Smooth muscle cell (in vitro differentiated cells): ENCODE measurements around the gene AFF4. TPM values are rescaled to one million over a fixed set of nuclear protein-coding genes. Genes with fewer than 3 reads are reported as not detected.

Experiments used
- DNase-seq: peaks from one replicate; lab custom pipeline; 2025; ENCODE audit not compliant: unreplicated experiment; lab: John Stamatoyannopoulos, UW
- H2AFZ ChIP-seq: fragments of 200-600 bp; sonication (generic); 2 replicates; pipeline ENCODE4 v1.6.0; 2016; ENCODE audit warnings: antibody characterized with exemption, low read depth, mild to moderate bottlenecking
- H3F3A ChIP-seq: fragments of 200-600 bp; sonication (generic); 2 replicates; pipeline ENCODE4 v1.6.0; 2017; ENCODE audit warnings: antibody characterized with exemption, low read depth
- H3K27ac ChIP-seq: fragments of 200-600 bp; sonication (generic); 2 replicates; pipeline ENCODE4 v1.5.1; 2016; ENCODE audit warnings: low read depth, mild to moderate bottlenecking
- H3K27me3 ChIP-seq: fragments of 200-600 bp; sonication (generic); 2 replicates; pipeline ENCODE4 v1.6.1; 2016; ENCODE audit warnings: low read depth, mild to moderate bottlenecking
- H3K36me3 ChIP-seq: fragments of 200-600 bp; sonication (generic); 2 replicates; pipeline ENCODE4 v1.5.1; 2016; ENCODE audit warnings: low read depth
- H3K4me1 ChIP-seq: fragments of 200-600 bp; sonication (generic); 2 replicates; pipeline ENCODE4 v1.5.1; 2016; ENCODE audit warnings: low read depth
- H3K4me2 ChIP-seq: fragments of 200-600 bp; sonication (generic); 2 replicates; pipeline ENCODE4 v1.6.0; 2016; ENCODE audit warnings: mild to moderate bottlenecking
- H3K4me3 ChIP-seq: fragments of 200-600 bp; sonication (generic); 2 replicates; pipeline ENCODE4 v1.5.1; 2016; ENCODE audit warnings: mild to moderate bottlenecking
- H3K79me2 ChIP-seq: fragments of 200-600 bp; sonication (generic); 2 replicates; pipeline ENCODE4 v1.6.0; 2016; ENCODE audit warnings: low read depth, mild to moderate bottlenecking
- H3K9ac ChIP-seq: fragments of 200-600 bp; sonication (generic); 2 replicates; pipeline ENCODE4 v1.6.0; 2016; ENCODE audit warnings: low read depth
- H3K9me3 ChIP-seq: fragments of 200-600 bp; sonication (generic); replicated peaks from 2 replicates; pipeline ENCODE4 v1.5.1; 2016; ENCODE audit warnings: low read depth
- H4K20me1 ChIP-seq: fragments of 200-600 bp; sonication (generic); 2 replicates; pipeline ENCODE4 v1.6.0; 2016; ENCODE audit warnings: low read depth
- WGBS: methylation state at CpG from one replicate; pipeline ENCODE4 v1.1.7; 2016; ENCODE audit warnings: low lambda C conversion rate; 5-methylcytosine and 5-hydroxymethylcytosine counted together
- polyA plus RNA-seq: library from polyadenylated mRNA; unstranded; fragments of >200 nt; fragmentation: Nextera tagmentation; extraction: Ambion mirVana; gene quantifications from 2 replicates; pipeline ENCODE4 v1.2.1, GENCODE V29; 2016
- total RNA-seq: library from RNA; depleted of rRNA; stranded (reverse); fragments of >200 nt; gene quantifications from 2 replicates; pipeline ENCODE4 v1.2.3, GENCODE V29; 2014
- TF ChIP-seq, protein P1 (sequence below): fragments of 200-600 bp; sonication (generic); IDR thresholded peaks from 2 replicates; pipeline ENCODE4 v1.5.1; 2017; ENCODE audit warnings: borderline replicate concordance, mild to moderate bottlenecking, antibody characterized with exemption; ENCODE audit not compliant: insufficient read depth, poor library complexity, severe bottlenecking

AFF4 gene
- total and polyA plus RNA-seq, 2 experiments from 2014 or later, result 27.8 to 137 TPM

GRCh38 chr5:132870801-132871200 lies 92.6 kb downstream of the AFF4 start:
- peak overlapping the region; percentile 30 for H3K27ac ChIP-seq
- no peak overlapping the region for H3K4me3 ChIP-seq
- H3K27me3 ChIP-seq, result no peaks in the 10 kb centered on the region
- no peak overlapping the region for H3K4me2 ChIP-seq
- H3K79me2 ChIP-seq, result peaks cover 9% of the 10 kb centered on the region
- peaks cover 8% of the 10 kb centered on the region for H3K4me1 ChIP-seq
- no peaks in the 10 kb centered on the region for H3K9me3 ChIP-seq
- DNase-seq, result no peak
- peaks cover 18% of the 10 kb centered on the region for H4K20me1 ChIP-seq
- 83% methylated on average over 2 of the region's 2 CpGs for WGBS
- TF ChIP-seq, protein P1, sequence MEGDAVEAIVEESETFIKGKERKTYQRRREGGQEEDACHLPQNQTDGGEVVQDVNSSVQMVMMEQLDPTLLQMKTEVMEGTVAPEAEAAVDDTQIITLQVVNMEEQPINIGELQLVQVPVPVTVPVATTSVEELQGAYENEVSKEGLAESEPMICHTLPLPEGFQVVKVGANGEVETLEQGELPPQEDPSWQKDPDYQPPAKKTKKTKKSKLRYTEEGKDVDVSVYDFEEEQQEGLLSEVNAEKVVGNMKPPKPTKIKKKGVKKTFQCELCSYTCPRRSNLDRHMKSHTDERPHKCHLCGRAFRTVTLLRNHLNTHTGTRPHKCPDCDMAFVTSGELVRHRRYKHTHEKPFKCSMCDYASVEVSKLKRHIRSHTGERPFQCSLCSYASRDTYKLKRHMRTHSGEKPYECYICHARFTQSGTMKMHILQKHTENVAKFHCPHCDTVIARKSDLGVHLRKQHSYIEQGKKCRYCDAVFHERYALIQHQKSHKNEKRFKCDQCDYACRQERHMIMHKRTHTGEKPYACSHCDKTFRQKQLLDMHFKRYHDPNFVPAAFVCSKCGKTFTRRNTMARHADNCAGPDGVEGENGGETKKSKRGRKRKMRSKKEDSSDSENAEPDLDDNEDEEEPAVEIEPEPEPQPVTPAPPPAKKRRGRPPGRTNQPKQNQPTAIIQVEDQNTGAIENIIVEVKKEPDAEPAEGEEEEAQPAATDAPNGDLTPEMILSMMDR, result no peak
- no peak overlapping the region for H3K9ac ChIP-seq
- H2AFZ ChIP-seq, result no peak overlapping the region
- no peaks in the 10 kb centered on the region for H3K36me3 ChIP-seq
- peaks cover 49% of the 10 kb centered on the region for H3F3A ChIP-seq

GRCh38 chr5:132868754-132869153 lies 94.7 kb downstream of the AFF4 start:
- Histone ChIP-seq H3F3A (peaks cover 38% of the 10 kb centered on the region), H2AFZ (no peak overlapping the region), H3K4me1 (peaks cover 12% of the 10 kb centered on the region), H4K20me1 (peaks cover 5% of the 10 kb centered on the region), H3K9ac (no peak overlapping the region), H3K79me2 (peaks cover 9% of the 10 kb centered on the region), H3K36me3 (no peaks in the 10 kb centered on the region), H3K4me2 (no peak overlapping the region), H3K9me3 (no peaks in the 10 kb centered on the region), H3K4me3 (no peak overlapping the region), H3K27me3 (no peaks in the 10 kb centered on the region), H3K27ac (peak overlapping the region; percentile 89)
- DNase-seq, result no peak
- TF ChIP-seq, protein P1, result no peak
- 91% methylated on average over 4 of the region's 4 CpGs for WGBS

- peaks cover 27% of the 10 kb centered on the region for H3F3A ChIP-seq
- peak overlapping the region; percentile 87 for H3K4me2 ChIP-seq
- peak overlapping the region; percentile 89 for H3K27ac ChIP-seq
- WGBS, result 3% methylated on average over 13 of the region's 13 CpGs
- H3K36me3 ChIP-seq, result no peaks in the 10 kb centered on the region
- H2AFZ ChIP-seq, result no peak overlapping the region
- peaks cover 5% of the 10 kb centered on the region for H4K20me1 ChIP-seq
- H3K9me3 ChIP-seq, result no peaks in the 10 kb centered on the region
- peaks cover 9% of the 10 kb centered on the region for H3K79me2 ChIP-seq
- H3K4me3 ChIP-seq, result peak overlapping the region; percentile 70
- DNase-seq, result no peak
- H3K27me3 ChIP-seq, result no peaks in the 10 kb centered on the region
- H3K4me1 ChIP-seq, result peaks cover 12% of the 10 kb centered on the region
- H3K9ac ChIP-seq, result peak overlapping the region; percentile 94
- TF ChIP-seq, protein P1, result no peak
These were observed 96.4 kb downstream of the AFF4 start for GRCh38 chr5:132867046-132867451.

GRCh38 chr5:132866342-132867045 lies 96.9 kb downstream of the AFF4 start, which contains the start of the genes GDF9 and UQCRQ:
GDF9 (minus strand) TSS chr5:132866469; CDS start chr5:132864533, 1,936 bp downstream.
UQCRQ (plus strand) TSS chr5:132866642; CDS start chr5:132866882, 240 bp downstream.
- peak; percentile 76 for DNase-seq
- H2AFZ ChIP-seq, result peak within 1 kb of the TSS; percentile 49
- H3K4me3 ChIP-seq, result peak within 1 kb of the TSS; percentile 70
- H3K79me2 ChIP-seq, result peaks cover 9% of the 10 kb centered on the region
- H3K27me3 ChIP-seq, result no peaks in the 10 kb centered on the region
- peaks cover 12% of the 10 kb centered on the region for H3K4me1 ChIP-seq
- peaks cover 5% of the 10 kb centered on the region for H4K20me1 ChIP-seq
- H3K9me3 ChIP-seq, result no peaks in the 10 kb centered on the region
- TF ChIP-seq, protein P1, result no peak
- peaks cover 22% of the 10 kb centered on the region for H3F3A ChIP-seq
- H3K27ac ChIP-seq, result peak within 1 kb of the TSS; percentile 89
- peak within 1 kb of the TSS; percentile 87 for H3K4me2 ChIP-seq
- 1% methylated on average over 52 of the region's 55 CpGs for WGBS
- peak within 1 kb of the TSS; percentile 94 for H3K9ac ChIP-seq
- no peaks in the 10 kb centered on the region for H3K36me3 ChIP-seq
